Retina (tissue), 1 donor: ENCODE results near the gene HAGHL.

ENCODE experiments used
- DNase-seq: peaks from one replicate; pipeline ENCODE4 v3.0.0-alpha.2; 2016

Gene HAGHL, protein sequence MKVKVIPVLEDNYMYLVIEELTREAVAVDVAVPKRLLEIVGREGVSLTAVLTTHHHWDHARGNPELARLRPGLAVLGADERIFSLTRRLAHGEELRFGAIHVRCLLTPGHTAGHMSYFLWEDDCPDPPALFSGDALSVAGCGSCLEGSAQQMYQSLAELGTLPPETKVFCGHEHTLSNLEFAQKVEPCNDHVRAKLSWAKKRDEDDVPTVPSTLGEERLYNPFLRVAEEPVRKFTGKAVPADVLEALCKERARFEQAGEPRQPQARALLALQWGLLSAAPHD

GRCh38 chr16:726438-727290 lies at the start of gene HAGHL, which contains the start of gene CCDC78:
Gene HAGHL (plus strand): TSS chr16:727106. CDS start chr16:727510, 404 bp downstream.
Gene CCDC78 (minus strand): TSS chr16:726443. CDS start chr16:726367, 76 bp downstream.
- DNase-seq = peak; percentile 47

- no peak for DNase-seq
Observed at GRCh38 chr16:677316-678190, 49.4 kb upstream of the HAGHL start.

- DNase-seq = no peak
Observed at GRCh38 chr16:678209-678857, 48.6 kb upstream of the HAGHL start.

- DNase-seq = peak; percentile 88
Observed at GRCh38 chr16:678858-679813, 47.8 kb upstream of the HAGHL start.

GRCh38 chr16:679814-680624 lies 46.9 kb upstream of the HAGHL start, which contains the start of gene STUB1:
Gene STUB1 (plus strand): TSS chr16:680410. CDS start chr16:680526, 116 bp downstream.
- peak; percentile 90 for DNase-seq

GRCh38 chr16:680625-680945 lies 46.3 kb upstream of the HAGHL start:
- DNase-seq = no peak

GRCh38 chr16:680967-681745 lies 45.8 kb upstream of the HAGHL start:
- no peak for DNase-seq

DNA sequence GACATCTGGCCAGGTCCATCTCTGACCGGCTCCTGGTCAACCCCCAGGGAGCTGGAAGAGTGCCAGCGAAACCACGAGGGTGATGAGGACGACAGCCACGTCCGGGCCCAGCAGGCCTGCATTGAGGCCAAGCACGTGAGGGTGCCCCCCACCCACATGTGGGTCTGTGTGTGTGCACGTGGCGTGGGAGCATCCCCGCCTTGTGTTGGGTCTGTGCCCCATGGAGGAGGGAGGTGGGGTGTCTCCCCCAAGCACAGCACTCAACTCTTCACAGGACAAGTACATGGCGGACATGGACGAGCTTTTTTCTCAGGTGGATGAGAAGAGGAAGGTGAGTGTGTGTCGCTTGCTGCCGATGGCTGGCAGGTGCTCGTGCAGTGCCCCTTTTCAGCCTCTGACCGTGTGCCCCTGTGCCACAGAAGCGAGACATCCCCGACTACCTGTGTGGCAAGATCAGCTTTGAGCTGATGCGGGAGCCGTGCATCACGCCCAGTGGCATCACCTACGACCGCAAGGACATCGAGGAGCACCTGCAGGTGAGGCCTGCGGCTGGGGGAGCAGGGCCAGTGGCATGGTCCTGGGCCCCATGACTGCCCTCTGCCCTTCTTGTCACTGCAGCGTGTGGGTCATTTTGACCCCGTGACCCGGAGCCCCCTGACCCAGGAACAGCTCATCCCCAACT lies 45.0 kb upstream of the HAGHL start:
- DNase-seq = no peak

- no peak for DNase-seq
Observed at GRCh38 chr16:682493-683395, 44.2 kb upstream of the HAGHL start.

- DNase-seq = no peak
Observed at GRCh38 chr16:683396-684070, 43.4 kb upstream of the HAGHL start.

- peak; percentile 98 for DNase-seq
Observed at GRCh38 chr16:684071-684794, 42.7 kb upstream of the HAGHL start, which contains the start of gene JMJD8. Gene JMJD8 (minus strand): TSS chr16:684334. CDS start chr16:684319, 15 bp downstream.

GRCh38 chr16:684961-685696 lies 41.8 kb upstream of the HAGHL start:
- no peak for DNase-seq

GRCh38 chr16:685967-686366 lies 40.9 kb upstream of the HAGHL start:
- DNase-seq = no peak

GRCh38 chr16:686459-687260 lies 40.2 kb upstream of the HAGHL start:
- DNase-seq = no peak

DNA sequence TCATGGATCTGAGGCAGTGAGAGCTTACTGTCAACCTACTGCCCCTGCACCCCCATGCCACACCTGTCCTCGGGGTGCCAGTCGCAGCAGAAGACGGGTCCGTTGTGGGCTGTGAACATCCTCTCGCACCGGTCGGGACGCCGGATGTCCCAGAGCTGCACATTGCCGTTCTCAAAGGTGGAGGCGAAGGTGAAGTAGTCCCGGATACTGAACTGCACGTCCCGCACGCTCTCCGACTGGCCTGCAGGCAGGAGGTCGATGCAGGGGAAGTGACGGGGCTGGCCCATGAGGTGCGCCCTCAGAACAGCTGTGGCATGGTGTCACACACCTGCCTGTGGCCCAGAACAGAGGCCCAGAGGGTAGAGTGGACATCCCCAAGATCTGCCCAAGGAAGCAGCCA lies 39.4 kb upstream of the HAGHL start:
- no peak for DNase-seq
